ENCODE data around the gene ACMSD.

Gene ACMSD

GRCh38 chr2:134910763-134911399 lies 72.5 kb downstream of the ACMSD start:
- no peak for DNase-seq

GRCh38 chr2:134911400-134911785 lies 73.0 kb downstream of the ACMSD start:
- no peak for DNase-seq

GRCh38 chr2:134912361-134912760 lies 73.9 kb downstream of the ACMSD start:
- no peak for DNase-seq

GRCh38 chr2:134917360-134917865 lies 79.0 kb downstream of the ACMSD start:
- DNase-seq: no peak

GRCh38 chr2:134917888-134918525 lies 79.6 kb downstream of the ACMSD start:
- peak in 3 of 4 experiments; percentile 86 to 93 (median 88) for DNase-seq

- peak; percentile 97 to 99 (median 99) for DNase-seq
Measured at GRCh38 chr2:134918526-134919340, 80.3 kb downstream of the ACMSD start, which contains the start of gene CCNT2. Gene CCNT2 (plus strand): TSS chr2:134918822. CDS start chr2:134918855, 33 bp downstream.

- peak; percentile 6 to 26 (median 12) for DNase-seq
Measured at GRCh38 chr2:134919341-134920210, 81.2 kb downstream of the ACMSD start.

- no peak for DNase-seq
Measured at GRCh38 chr2:134924912-134925311, 86.5 kb downstream of the ACMSD start.

GRCh38 chr2:134926231-134926931 lies 88.0 kb downstream of the ACMSD start:
- DNase-seq: no peak

GRCh38 chr2:134927195-134927594 lies 88.8 kb downstream of the ACMSD start:
- DNase-seq: no peak

GRCh38 chr2:134932864-134933526 lies 94.6 kb downstream of the ACMSD start:
- no peak for DNase-seq

GRCh38 chr2:134933732-134934131 lies 95.3 kb downstream of the ACMSD start:
- no peak for DNase-seq

GRCh38 chr2:134934150-134934549 lies 95.7 kb downstream of the ACMSD start:
- DNase-seq: no peak

- no peak for DNase-seq
Measured at GRCh38 chr2:134934641-134935040, 96.2 kb downstream of the ACMSD start.

GRCh38 chr2:134936691-134937090 lies 98.3 kb downstream of the ACMSD start:
- no peak for DNase-seq

- DNase-seq: no peak
Measured at GRCh38 chr2:134943540-134943939, 105.1 kb downstream of the ACMSD start.

- DNase-seq: no peak
Measured at GRCh38 chr2:134944975-134945374, 106.6 kb downstream of the ACMSD start.

GRCh38 chr2:134946073-134946472 lies 107.7 kb downstream of the ACMSD start:
- DNase-seq: no peak

- no peak for DNase-seq
Measured at GRCh38 chr2:134949981-134950708, 111.7 kb downstream of the ACMSD start.

- DNase-seq: no peak
Measured at GRCh38 chr2:134950886-134951285, 112.5 kb downstream of the ACMSD start.

Data from activated CD4-positive, CD25-positive, alpha-beta regulatory T cell (primary cell).